GM19043 (cell line): ENCODE results near the gene PRR23E.

Source experiments
- ATAC-seq: cut with Tn5 transposase; IDR thresholded peaks from one replicate; pipeline ENCODE4 v1.9.1; 2021; ENCODE audit warnings: low read depth; ENCODE audit not compliant: unreplicated experiment

Gene PRR23E

GRCh38 chr3:127162947-127163645, 29.8 kb upstream of the PRR23E start:
- ATAC-seq, result no peak

DNA sequence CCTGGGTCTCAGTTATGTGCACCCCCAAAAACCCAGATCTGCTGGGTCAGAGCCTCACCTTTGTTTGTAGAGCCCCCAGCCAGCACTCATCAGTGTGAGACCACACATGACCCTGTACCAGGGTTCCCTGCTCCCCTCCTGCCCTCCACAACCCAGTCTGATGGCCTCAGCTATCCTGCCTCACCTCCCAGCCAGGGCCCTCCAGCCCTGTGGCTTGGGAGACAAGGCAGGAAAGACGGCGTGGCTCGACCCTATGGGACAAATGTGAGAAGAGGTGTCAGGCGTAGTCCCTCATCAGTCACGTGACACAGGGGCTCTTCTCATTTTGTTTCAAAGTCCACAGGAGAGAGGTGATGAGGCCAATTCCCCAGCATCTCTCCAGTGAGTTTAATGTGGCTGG, 28.3 kb upstream of the PRR23E start:
- ATAC-seq, result no peak

DNA sequence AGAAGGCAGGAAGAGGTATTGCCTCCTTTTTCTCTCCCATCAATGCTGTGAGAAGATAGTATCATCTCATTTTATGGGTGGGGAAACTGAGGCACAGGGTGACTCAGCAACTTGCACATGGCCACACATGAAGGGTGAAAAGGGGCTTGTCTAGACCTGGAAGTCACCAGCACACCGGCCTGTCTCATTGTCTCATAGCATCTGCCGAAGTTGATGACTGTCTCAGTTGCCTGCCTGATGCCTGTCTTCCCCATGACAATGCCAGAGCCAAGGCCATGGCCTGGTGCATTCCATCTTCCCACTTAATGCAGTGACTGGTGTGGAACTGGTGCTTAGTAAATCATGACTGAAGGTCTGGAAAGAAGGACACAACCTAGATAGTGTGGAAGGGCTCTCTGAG, 27.9 kb upstream of the PRR23E start:
- ATAC-seq, result no peak

- no peak for ATAC-seq
Observed at GRCh38 chr3:127165694-127166485, 27.0 kb upstream of the PRR23E start.

DNA sequence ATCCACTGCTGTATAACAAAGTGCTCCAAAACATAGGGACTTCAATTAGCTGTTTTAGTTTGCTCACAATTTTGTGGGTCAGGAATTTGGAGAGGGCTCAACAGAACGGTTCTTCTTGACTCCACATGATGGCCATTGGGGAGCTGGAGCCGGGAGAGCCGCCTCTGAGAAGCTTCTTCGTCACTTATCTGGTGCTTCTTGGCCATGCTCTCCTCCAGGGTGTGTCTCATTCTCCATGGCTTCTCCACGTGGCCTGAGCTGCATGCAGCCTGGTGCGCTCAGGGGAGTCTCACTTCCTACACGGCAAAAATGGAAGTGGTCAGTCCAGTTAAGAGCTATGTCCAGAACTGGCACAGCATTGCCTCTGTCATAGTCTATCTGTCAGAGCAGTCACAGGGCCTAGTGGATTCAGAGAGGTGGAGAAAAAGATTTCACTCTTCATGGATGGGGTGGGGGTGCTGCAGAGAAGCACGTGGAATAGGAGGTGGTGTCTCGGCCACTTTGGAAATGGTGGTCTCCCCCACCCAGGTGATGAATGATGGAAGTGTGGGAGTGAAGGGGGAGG, 26.3 kb upstream of the PRR23E start:
- no peak for ATAC-seq

DNA sequence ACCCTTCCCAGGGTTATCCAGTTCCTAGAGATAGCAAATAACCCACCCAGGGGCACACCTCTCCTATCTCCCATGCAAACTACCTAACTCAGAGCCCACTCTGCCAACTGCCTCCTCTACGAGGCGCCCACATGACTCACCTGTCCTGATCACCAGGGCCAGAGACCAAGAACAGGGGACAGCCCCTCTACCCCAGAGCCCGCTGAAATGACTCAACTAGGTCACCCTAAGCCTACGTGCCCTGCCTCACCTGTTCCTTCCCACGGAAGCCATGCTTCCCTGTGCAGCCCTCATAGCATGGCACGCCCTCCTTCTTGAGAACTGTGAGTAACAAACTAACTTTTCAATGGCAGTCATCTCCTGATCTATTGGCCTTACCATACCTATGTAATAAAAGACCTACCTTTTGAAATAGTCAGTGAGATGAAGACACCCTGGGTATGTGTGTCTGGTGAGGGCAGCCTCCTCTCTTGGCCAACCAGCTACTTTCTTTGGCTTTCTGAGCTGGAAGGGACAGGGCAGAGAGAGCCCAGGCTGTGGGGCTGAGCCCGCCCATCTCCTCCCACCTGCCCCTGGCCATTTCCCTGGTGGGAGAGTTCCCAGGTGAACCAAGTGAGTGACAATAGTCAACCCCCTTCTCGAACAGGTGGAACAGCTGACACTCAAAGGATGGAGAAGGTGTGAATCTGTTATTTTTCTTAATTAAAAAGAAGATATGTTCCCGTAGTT, 25.5 kb upstream of the PRR23E start:
- no peak for ATAC-seq

DNA sequence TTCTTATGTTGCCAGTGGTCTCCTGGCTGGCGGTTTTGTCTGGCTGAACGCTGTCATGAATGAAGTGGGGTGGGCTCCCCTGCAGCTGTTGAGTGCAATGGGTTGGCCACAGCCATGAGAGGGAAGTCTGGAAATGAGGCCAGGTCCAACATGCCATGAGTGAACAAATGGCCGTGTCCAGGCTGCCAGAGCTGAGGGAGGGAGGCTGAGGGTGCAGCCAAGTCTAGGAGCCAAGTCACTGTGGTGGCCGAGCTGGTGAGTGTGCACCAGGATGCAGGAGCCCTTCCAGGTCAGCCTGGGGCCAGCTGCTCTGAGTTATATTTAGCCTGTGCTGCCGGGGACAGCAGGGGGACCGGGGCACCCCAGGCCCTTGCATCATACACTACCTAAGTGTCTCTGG, 24.7 kb upstream of the PRR23E start:
- no peak for ATAC-seq

GRCh38 chr3:127170814-127171213, 22.1 kb upstream of the PRR23E start:
- ATAC-seq, result no peak

- no peak for ATAC-seq
Observed at GRCh38 chr3:127171320-127171719, 21.6 kb upstream of the PRR23E start.

DNA sequence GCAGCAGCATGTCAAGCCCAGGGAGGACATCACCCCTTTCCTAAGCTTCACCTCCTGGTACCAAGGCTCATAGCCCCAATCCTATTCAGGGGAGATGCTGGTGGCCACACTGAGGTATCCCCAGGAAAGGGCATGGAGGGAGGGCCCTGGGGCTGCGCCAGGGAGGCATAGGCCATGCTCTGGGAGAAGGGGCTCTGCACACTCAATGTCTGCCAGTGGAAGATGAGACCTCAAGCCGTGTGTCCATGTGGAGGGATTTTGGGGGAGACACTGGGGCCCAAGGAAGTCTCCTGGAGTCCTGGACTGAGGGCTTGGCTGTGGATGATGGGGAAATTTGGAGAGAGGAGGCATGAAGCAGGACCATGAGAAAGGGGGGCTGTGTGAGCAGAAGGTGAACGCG, 21.2 kb upstream of the PRR23E start:
- no peak for ATAC-seq

DNA sequence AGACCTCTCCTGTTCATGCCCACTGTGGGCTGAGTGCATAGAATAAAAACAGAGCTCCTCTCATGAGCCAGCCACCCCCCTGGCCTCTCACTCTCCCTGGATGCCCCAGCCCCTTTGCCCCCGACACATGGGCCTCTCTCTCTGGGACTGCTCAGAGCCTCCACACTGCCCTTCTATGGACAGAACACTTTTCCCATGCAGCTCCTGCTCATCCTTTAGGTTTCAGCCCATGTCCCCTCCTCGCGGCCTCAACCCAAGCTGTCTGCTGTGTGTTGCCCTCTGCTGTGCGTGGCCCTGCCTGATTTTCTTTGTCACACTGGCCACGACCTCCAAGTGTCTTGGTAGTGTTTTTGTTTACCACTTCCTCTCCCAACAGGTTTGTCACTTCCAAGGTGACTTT, 20.7 kb upstream of the PRR23E start:
- ATAC-seq, result no peak

DNA sequence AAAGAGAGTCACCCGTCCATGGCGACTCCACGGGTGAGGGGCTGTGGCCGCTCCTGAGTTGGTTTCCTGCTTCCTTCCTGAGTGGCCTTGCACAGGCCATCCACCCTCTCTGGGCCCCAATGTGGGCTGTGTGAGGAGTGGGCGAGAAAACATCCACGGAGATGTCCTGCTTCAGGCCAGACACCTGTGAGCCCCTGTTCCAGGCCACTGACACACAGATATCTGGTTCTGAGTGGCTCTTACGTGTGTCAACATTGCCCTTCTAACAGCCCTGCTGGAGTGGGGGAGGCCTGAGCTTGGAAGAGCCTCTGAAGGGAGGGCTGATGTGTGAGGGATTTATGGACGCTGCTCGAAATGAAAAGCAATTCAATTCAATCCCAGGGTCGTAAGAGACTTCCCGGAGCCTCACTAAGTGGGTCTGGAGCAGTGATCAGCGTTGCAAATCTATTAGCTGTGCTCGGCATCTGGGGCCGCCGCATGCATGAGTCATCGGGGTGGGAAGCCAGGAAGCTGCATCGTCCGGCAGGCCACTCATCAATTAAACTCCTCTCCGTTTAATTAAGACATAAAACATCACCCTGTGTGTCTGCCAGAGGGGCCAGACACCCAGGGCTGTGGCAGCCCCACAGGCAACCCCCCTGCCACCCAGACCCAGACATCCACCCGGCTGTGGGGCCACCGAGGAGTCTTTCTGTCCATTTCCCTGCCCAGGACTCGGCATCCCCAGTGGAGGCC, 20.0 kb upstream of the PRR23E start:
- no peak for ATAC-seq

DNA sequence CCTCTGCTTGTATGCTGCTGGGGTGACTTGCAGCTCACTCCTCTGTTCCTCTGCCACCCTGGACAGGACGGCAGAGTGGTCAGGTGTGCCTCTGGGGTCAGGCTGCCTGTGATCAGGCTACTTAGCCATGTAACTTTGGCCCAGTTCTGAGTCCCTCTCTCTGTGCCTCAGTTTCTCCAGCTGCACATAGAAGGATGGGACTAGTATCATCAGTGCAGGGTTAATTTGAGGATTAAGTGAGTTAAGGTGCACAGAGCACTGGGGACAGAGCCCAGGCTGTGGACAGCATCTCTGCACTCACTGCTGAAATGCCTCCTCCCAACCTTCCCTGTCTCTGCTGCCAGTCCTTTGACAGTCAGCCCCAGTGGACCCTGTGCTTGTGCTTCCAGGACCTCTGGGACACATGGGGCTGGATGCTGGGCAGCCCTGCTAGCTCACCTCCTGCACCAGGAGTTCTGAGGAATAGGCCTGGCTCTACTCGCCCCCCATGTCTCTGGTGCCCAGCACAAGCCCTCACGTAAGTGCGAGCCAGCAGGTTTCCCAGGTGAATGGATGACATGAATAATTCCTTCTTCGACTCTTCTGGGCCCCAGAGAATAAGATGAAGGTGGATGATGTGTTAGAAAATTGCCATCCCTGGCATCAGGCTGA, 19.3 kb upstream of the PRR23E start:
- no peak for ATAC-seq

DNA sequence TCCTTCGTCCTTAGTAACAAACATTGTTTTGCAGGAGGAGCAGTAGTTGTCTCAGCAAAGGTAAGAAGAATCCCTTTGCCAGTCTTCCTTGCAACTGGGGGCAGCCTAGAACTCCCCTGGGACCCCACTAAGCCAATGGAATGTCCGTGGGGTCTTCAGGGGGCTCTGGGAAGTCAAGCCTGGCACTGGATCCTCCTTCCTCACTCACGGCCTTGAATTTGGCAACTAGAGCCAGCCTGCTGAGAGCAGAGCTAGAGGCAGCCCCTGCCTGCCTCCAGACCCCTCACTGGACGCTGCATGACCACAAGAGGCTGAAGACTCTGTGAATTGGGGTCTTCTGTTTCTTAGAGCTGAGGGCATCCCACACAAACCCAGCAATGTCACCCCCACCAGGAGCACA, 18.6 kb upstream of the PRR23E start:
- no peak for ATAC-seq

- no peak for ATAC-seq
Observed at GRCh38 chr3:127174715-127175140, 18.2 kb upstream of the PRR23E start.

GRCh38 chr3:127175272-127175671, 17.7 kb upstream of the PRR23E start:
- ATAC-seq, result no peak

- ATAC-seq, result no peak
Observed at GRCh38 chr3:127177226-127177625, 15.7 kb upstream of the PRR23E start.

DNA sequence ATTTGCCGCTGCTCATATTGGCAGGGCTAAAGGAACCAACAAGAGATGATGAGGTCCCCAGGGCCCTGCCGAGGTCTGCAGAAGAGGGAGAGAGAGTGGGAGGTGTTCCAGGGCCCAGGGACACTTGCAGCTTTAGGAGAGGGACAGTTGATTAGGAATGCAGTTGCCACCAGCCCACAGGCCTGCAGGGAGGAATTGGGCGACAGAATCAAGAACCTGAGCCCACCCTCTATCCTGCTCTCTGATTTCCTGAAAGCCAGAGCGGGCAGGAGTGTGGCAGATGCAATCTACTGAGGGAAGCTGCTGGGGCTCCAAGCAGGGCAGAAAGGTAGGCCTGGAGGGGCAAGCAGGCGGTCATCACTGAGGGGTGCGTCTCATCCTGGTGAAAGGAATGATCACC, 12.1 kb upstream of the PRR23E start:
- ATAC-seq, result no peak

DNA sequence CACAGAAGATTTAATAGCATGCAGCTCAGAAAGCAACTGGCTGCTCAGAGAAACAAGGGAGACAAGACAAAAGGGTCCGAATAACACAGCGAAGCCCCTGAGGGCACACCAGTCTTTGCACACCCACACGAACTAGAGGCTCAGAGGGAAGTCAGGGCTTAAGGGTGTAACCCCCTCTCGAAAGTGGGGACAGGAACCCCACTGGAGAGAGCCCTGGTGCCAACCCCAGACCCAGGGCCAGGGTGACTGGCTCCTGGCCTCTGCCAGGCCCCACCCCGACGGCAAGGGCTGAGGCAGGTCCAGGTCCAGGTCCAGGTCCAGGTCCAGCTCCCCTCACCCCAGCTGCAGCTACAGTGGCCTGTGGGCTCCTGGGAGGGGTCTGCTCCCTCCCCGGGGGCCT, 10.5 kb upstream of the PRR23E start:
- no peak for ATAC-seq
